H9 (cell line): Measurements from ENCODE around the gene LINGO3. TPM values are rescaled to one million over a fixed set of nuclear protein-coding genes. Genes with fewer than 3 reads are reported as not detected.
A peak's percentile ranks its signal among the peaks of the same experiment; 100 is the strongest.

Source experiments
- DNase-seq: peaks from one replicate; pipeline ENCODE4 v3.0.0-alpha.2; 2017
- H2AFZ ChIP-seq: one replicate; pipeline ENCODE4 v1.6.1; 2013; ENCODE audit warnings: mild to moderate bottlenecking, low read length, control low read depth, moderate library complexity
- H2AK5ac ChIP-seq: 2 replicates; pipeline ENCODE4 v1.6.1; 2013; ENCODE audit warnings: low read length, control low read depth, mixed read lengths; ENCODE audit not compliant: insufficient read length
- H2BK120ac ChIP-seq: one replicate; pipeline ENCODE4 v1.6.1; 2013; ENCODE audit warnings: low read depth, mild to moderate bottlenecking, low read length, control low read depth, inconsistent platforms; ENCODE audit not compliant: poor library complexity, severe bottlenecking
- H2BK12ac ChIP-seq: 2 replicates; pipeline ENCODE4 v1.6.1; 2013; ENCODE audit warnings: low read length, control low read depth, mixed read lengths, low read depth; ENCODE audit not compliant: insufficient read length
- H2BK15ac ChIP-seq: 2 replicates; pipeline ENCODE4 v1.6.1; 2013; ENCODE audit warnings: low read depth, low read length, control low read depth
- H2BK20ac ChIP-seq: one replicate; pipeline ENCODE4 v1.6.1; 2013; ENCODE audit warnings: low read depth, mild to moderate bottlenecking, low read length, control low read depth, inconsistent platforms; ENCODE audit not compliant: poor library complexity, severe bottlenecking
- H2BK5ac ChIP-seq: 2 replicates; pipeline ENCODE4 v1.6.1; 2013; ENCODE audit warnings: low read length, control low read depth, mixed read lengths; ENCODE audit not compliant: insufficient read length
- H3K14ac ChIP-seq: 2 replicates; pipeline ENCODE4 v1.6.1; 2013; ENCODE audit warnings: low read length, control low read depth; ENCODE audit not compliant: insufficient read depth
- H3K18ac ChIP-seq: 2 replicates; pipeline ENCODE4 v1.6.1; 2013; ENCODE audit warnings: low read depth, mild to moderate bottlenecking, mixed read lengths, low read length, control low read depth; ENCODE audit not compliant: insufficient read length
- H3K23ac ChIP-seq: 2 replicates; pipeline ENCODE4 v1.6.1; 2013; ENCODE audit warnings: low read length, control low read depth, mixed read lengths, low read depth; ENCODE audit not compliant: insufficient read length
- H3K23me2 ChIP-seq: 2 replicates; pipeline ENCODE4 v1.6.1; 2013; ENCODE audit warnings: low read depth, mild to moderate bottlenecking, mixed read lengths, low read length, control low read depth; ENCODE audit not compliant: insufficient read length, poor library complexity, severe bottlenecking
- H3K27ac ChIP-seq: 2 replicates; pipeline ENCODE4 v1.5.1; 2013; ENCODE audit warnings: low read length, control low read depth, mixed read lengths, low read depth; ENCODE audit not compliant: insufficient read length
- H3K27me3 ChIP-seq: 2 replicates; pipeline ENCODE4 v1.6.1; 2013; ENCODE audit warnings: low read length, control low read depth, inconsistent platforms; ENCODE audit not compliant: insufficient read depth
- H3K4ac ChIP-seq: 2 replicates; pipeline ENCODE4 v1.6.1; 2013; ENCODE audit warnings: low read depth, mild to moderate bottlenecking, control low read depth, inconsistent platforms, low read length, moderate library complexity
- H3K4me1 ChIP-seq: 2 replicates; pipeline ENCODE4 v1.6.1; 2013; ENCODE audit warnings: low read length, control low read depth, inconsistent platforms; ENCODE audit not compliant: insufficient read depth
- H3K4me2 ChIP-seq: 2 replicates; pipeline ENCODE4 v1.6.1; 2013; ENCODE audit warnings: low read length, control low read depth, mixed read lengths; ENCODE audit not compliant: insufficient read length, insufficient read depth
- H3K56ac ChIP-seq: 2 replicates; pipeline ENCODE4 v1.6.1; 2013; ENCODE audit warnings: low read depth, mild to moderate bottlenecking, mixed read lengths, low read length, control low read depth; ENCODE audit not compliant: insufficient read length
- H3K79me1 ChIP-seq: 2 replicates; pipeline ENCODE4 v1.6.1; 2013; ENCODE audit warnings: low read depth, mild to moderate bottlenecking, moderate library complexity, low read length, control low read depth, inconsistent platforms; ENCODE audit not compliant: insufficient read depth, poor library complexity, severe bottlenecking
- H3K79me2 ChIP-seq: 2 replicates; pipeline ENCODE4 v1.6.1; 2013; ENCODE audit warnings: low read length, control low read depth, inconsistent platforms; ENCODE audit not compliant: insufficient read depth
- H3K9ac ChIP-seq: 2 replicates; pipeline ENCODE4 v1.6.1; 2013; ENCODE audit warnings: low read length, control low read depth, mixed read lengths; ENCODE audit not compliant: insufficient read length; ENCODE audit errors: extremely low read depth
- H3K9me3 ChIP-seq: one replicate; pipeline ENCODE4 v1.6.1; 2013; ENCODE audit warnings: low read depth, low read length, inconsistent platforms; ENCODE audit not compliant: control insufficient read depth
- H3T11ph ChIP-seq: one replicate; pipeline ENCODE4 v1.6.1; 2013; ENCODE audit warnings: mild to moderate bottlenecking, low read length, control low read depth, inconsistent platforms
- H4K20me1 ChIP-seq: one replicate; pipeline ENCODE4 v1.6.1; 2013; ENCODE audit not compliant: control insufficient read depth, insufficient read length, insufficient read depth
- H4K5ac ChIP-seq: 2 replicates; pipeline ENCODE4 v1.6.1; 2013; ENCODE audit warnings: low read depth, mild to moderate bottlenecking, mixed read lengths, low read length, control low read depth; ENCODE audit not compliant: insufficient read length
- H4K8ac ChIP-seq: replicated peaks from 2 replicates; pipeline ENCODE4 v1.6.1; 2013; ENCODE audit warnings: low read length, control low read depth, mixed read lengths, low read depth; ENCODE audit not compliant: insufficient read length
- H4K91ac ChIP-seq: 2 replicates; pipeline ENCODE4 v1.6.1; 2013; ENCODE audit warnings: low read depth, mild to moderate bottlenecking, moderate library complexity, mixed read lengths, low read length, control low read depth; ENCODE audit not compliant: insufficient read length
- H3K27ac Mint-ChIP-seq, 3 experiments: 2 replicates in 2 of 3; 3 replicates in 1 of 3; pipeline ENCODE4 v1.8.0; 2020 to 2021; ENCODE audit warnings: mixed read lengths in 3 of 3, mild to moderate bottlenecking in 1 of 3, moderate library complexity in 1 of 3
- H3K27me3 Mint-ChIP-seq: 2 replicates; pipeline ENCODE4 v1.8.0; 2021; ENCODE audit warnings: low read depth, mild to moderate bottlenecking, moderate library complexity, mixed read lengths
- H3K36me3 Mint-ChIP-seq, 3 experiments: 2 replicates in 2 of 3; 3 replicates in 1 of 3; pipeline ENCODE4 v1.8.0; 2020 to 2021; ENCODE audit warnings: low read depth in 3 of 3, mixed read lengths in 3 of 3; ENCODE audit not compliant: insufficient read depth in 1 of 3
- H3K4me1 Mint-ChIP-seq, 2 experiments: 2 replicates each; pipeline ENCODE4 v1.8.0; 2020; ENCODE audit warnings: mixed read lengths in 2 of 2
- H3K4me3 Mint-ChIP-seq, 2 experiments: 2 replicates in 1 of 2; 3 replicates in 1 of 2; pipeline ENCODE4 v1.8.0; 2020 to 2021; ENCODE audit warnings: mild to moderate bottlenecking in 2 of 2, mixed read lengths in 2 of 2, moderate library complexity in 1 of 2
- H3K9me3 Mint-ChIP-seq, 2 experiments: 2 replicates in 1 of 2; 3 replicates in 1 of 2; pipeline ENCODE4 v1.8.0; 2020; ENCODE audit warnings: mild to moderate bottlenecking in 2 of 2, mixed read lengths in 2 of 2, moderate library complexity in 1 of 2
- CTCF ChIP-seq: fragments of 200-600 bp; sonication (generic); conservative IDR thresholded peaks from 3 replicates; pipeline ENCODE4 v1.8.0; 2021; ENCODE audit warnings: antibody characterized with exemption, mild to moderate bottlenecking
- WGBS: extraction: QIAGEN DNeasy Blood & Tissue Kit; methylation state at CpG from one replicate; pipeline ENCODE4 v1.1.7; 2013; ENCODE audit warnings: missing lambda C conversion rate, low lambda C conversion rate, mixed read lengths; ENCODE audit not compliant: insufficient read length; ENCODE audit errors: extremely low coverage; 5-methylcytosine and 5-hydroxymethylcytosine counted together
- total RNA-seq: library from RNA; stranded (reverse); gene quantifications from 2 replicates; pipeline ENCODE4 v1.2.1, GENCODE V29; 2021

LINGO3 gene
- total RNA-seq, 1 experiment from 2014 or later: 0.28 TPM

- no peak overlapping the region for H3K23ac ChIP-seq
- H4K20me1 ChIP-seq: peaks cover 3% of the 10 kb centered on the region
- H2BK12ac ChIP-seq: no peak overlapping the region
- peaks cover 9% of the 10 kb centered on the region for H3K23me2 ChIP-seq
- no peaks in the 10 kb centered on the region for H3K9me3 ChIP-seq
- no peak for DNase-seq
- no peak overlapping the region for H3K14ac ChIP-seq
- H2BK15ac ChIP-seq: no peak overlapping the region
- H3K18ac ChIP-seq: no peak overlapping the region
- no peak overlapping the region for H2BK5ac ChIP-seq
- H3K4me1 ChIP-seq: peaks cover under 1% of the 10 kb centered on the region; the same call in 1 of the 2 replicates
- H3K9ac ChIP-seq: no peak overlapping the region
- H3T11ph ChIP-seq: no peak overlapping the region
- peaks cover 1% of the 10 kb centered on the region; the same call in 1 of the 2 replicates for H3K27me3 Mint-ChIP-seq
- no peak overlapping the region for H4K5ac ChIP-seq
- H3K36me3 Mint-ChIP-seq: peaks cover 7 to 44% (median 37%) of the 10 kb centered on the region in 3 experiments
- no peaks in the 10 kb centered on the region for H3K9me3 Mint-ChIP-seq
- H3K79me2 ChIP-seq: peaks cover 3% of the 10 kb centered on the region; the same call in 1 of the 2 replicates
- no peak overlapping the region for H2AFZ ChIP-seq
- no peak overlapping the region for H2BK20ac ChIP-seq
- no peak overlapping the region for H2BK120ac ChIP-seq
- no peak overlapping the region for H3K27ac ChIP-seq
- no peak overlapping the region for H3K4ac ChIP-seq
- TF ChIP-seq CTCF: no peak
- H3K56ac ChIP-seq: no peak overlapping the region
- no CpG with 5 or more reads among the region's 29 CpGs for WGBS
- H2AK5ac ChIP-seq: no peak overlapping the region
- no peak overlapping the region for H3K4me2 ChIP-seq
- no peak overlapping the region for H4K91ac ChIP-seq
- peaks cover 21 to 28% of the 10 kb centered on the region in 2 experiments for H3K4me1 Mint-ChIP-seq
- H4K8ac ChIP-seq: no peak overlapping the region
- peak overlapping the region in 1 of 2 experiments; percentile 2; a peak in 1 of 5 replicates for H3K4me3 Mint-ChIP-seq
- no peaks in the 10 kb centered on the region for H3K27me3 ChIP-seq
- H3K27ac Mint-ChIP-seq: peak overlapping the region in 1 of 3 experiments; percentile 56; a peak in 3 of 7 replicates
- H3K79me1 ChIP-seq: no peaks in the 10 kb centered on the region
These were observed 17.5 kb upstream of the LINGO3 start for GRCh38 chr19:2325281-2326046.
